Erythroblast (primary cell): ENCODE measurements around the gene PSMA3.

Experiments
- GATA1 ChIP-seq: IDR thresholded peaks from 2 replicates; pipeline ENCODE4 v1.6.1; 2011; ENCODE audit warnings: low read depth, mild to moderate bottlenecking, control low read depth, low read length, moderate library complexity
- POLR2A ChIP-seq: IDR thresholded peaks from 2 replicates; pipeline ENCODE4 v1.6.1; 2011; ENCODE audit warnings: mild to moderate bottlenecking, low read length

DNA sequence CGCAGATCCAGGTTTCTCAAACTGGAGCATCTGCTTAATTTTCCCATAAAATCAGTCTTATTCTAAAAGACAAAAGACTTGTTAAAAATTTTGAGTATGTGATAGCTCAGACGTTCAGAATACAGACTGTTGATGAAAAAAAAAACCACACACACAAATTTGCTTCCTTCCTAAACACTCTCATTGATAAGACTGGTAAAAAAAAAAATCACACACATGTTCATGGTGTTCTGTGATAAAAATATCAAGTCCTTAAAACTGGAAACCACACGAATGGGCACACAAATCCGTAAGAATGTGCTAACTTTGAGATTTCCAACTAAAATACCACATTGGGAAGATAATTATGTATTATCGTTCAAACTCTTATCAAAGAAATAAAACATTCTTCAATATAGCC, 47.0 kb downstream of the PSMA3 start:
- TF ChIP-seq POLR2A = no peak
- TF ChIP-seq GATA1 = no peak
